ENCODE results near the gene GCN1. TPM values are rescaled to one million over a fixed set of nuclear protein-coding genes. Genes with fewer than 3 reads are reported as not detected.

GCN1 gene
- total RNA-seq, 1 donor from 2014 or later = 173 TPM

- Mint-ChIP-seq H3K27ac (peak overlapping the region; percentile 94), H3K36me3 (ENCODE audit: low read depth) (peaks cover 31% of the 10 kb centered on the region), H3K4me3 (peak overlapping the region; percentile 77), H3K27me3 (ENCODE audit: insufficient read depth) (no peaks in the 10 kb centered on the region), H3K9me3 (no peaks in the 10 kb centered on the region), H3K4me1 (ENCODE audit: low read depth) (peaks cover 73% of the 10 kb centered on the region)
- intact Hi-C loops (cut with micrococcal nuclease) = loop anchor here (1.0 to 10.0 kb wide), 7 partner anchors 32 to 567 kb away; partner anchors contain the start of genes COX6A1 and MLEC
- peak; percentile 26 for DNase-seq (ENCODE audit: low spot score)
These were observed 75.1 kb downstream of the GCN1 start for GRCh38 chr12:120119271-120119973.

DNA sequence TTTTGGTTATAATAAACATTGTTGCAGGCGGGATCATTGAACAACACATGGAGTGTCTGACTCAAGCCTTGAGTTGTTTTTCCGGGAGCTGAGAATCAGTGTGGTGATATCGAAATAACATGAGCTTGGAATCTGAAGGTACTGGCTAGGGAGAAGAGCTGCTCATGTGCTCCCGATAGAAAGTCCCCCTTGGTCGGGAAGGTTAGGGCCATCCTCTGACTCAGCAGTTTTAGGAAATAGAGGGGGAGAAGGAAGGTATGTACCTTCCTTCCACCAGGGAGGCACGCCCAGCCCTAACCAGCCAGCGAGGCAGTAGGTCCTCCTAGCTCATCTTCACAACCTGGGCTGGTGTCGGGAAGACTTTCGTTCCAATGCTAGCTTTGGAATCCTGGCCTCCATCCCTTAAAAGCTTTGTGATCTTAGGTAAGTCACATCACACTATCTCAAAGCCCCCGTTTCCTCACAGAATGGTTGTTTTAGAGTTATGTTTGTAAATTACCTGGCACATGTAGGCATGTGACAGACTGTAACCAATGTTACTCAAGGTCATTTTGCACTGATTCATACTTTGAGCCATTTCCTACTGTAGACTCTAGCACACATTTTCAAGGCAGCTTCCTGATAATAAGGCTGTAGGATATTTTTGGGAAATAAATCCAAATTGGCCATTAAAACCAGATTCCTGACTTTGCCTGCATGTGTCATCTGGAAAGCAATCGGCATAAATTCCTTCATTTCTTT, 76.0 kb downstream of the GCN1 start:
- no peak for DNase-seq (ENCODE audit: low spot score)
- Mint-ChIP-seq H3K9me3 (no peaks in the 10 kb centered on the region), H3K27ac (peak overlapping the region; percentile 94), H3K4me1 (ENCODE audit: low read depth) (peaks cover 68% of the 10 kb centered on the region), H3K36me3 (ENCODE audit: low read depth) (peaks cover 28% of the 10 kb centered on the region), H3K27me3 (ENCODE audit: insufficient read depth) (no peaks in the 10 kb centered on the region), H3K4me3 (peak overlapping the region; percentile 92)
- intact Hi-C loops (cut with micrococcal nuclease) = loop anchor here (1.0 to 10.0 kb wide), 7 partner anchors 31 to 568 kb away; partner anchors contain the start of genes COX6A1 and MLEC

DNA sequence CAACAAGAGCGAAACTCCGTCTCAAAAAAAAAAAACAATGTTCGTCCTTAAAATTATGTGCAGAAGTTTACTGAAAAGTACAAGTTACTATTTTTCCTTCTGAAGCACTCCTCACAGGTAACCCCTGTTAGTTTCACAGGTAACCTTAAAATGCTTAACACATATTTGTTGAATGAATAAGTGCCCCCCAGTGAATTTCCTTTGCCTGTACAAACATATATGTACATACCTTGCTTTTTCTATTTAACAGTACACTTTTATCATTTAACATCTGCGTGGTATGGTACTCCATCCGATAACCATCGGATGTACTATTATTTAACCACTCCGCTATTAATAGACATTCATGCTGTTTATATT, 76.6 kb downstream of the GCN1 start:
- Mint-ChIP-seq H3K9me3 (no peaks in the 10 kb centered on the region), H3K4me1 (ENCODE audit: low read depth) (peaks cover 68% of the 10 kb centered on the region), H3K27ac (peak overlapping the region; percentile 94), H3K36me3 (ENCODE audit: low read depth) (peaks cover 31% of the 10 kb centered on the region), H3K4me3 (peak overlapping the region; percentile 92), H3K27me3 (ENCODE audit: insufficient read depth) (no peaks in the 10 kb centered on the region)
- intact Hi-C loops (cut with micrococcal nuclease) = loop anchor here (2.0 to 10.0 kb wide), 4 partner anchors 134 to 569 kb away; partner anchors contain the start of genes COX6A1 and MLEC
- DNase-seq (ENCODE audit: low spot score) = no peak

GRCh38 chr12:120116792-120117651, 77.5 kb downstream of the GCN1 start:
- peak; percentile 97 for DNase-seq (ENCODE audit: low spot score)
- intact Hi-C loops (cut with micrococcal nuclease) = loop anchor here (1.0 to 10.0 kb wide), 3 partner anchors 84 to 318 kb away; partner anchors contain the start of genes COX6A1 and RPLP0
- Mint-ChIP-seq H3K4me3 (peak overlapping the region; percentile 92), H3K27ac (peak overlapping the region; percentile 94), H3K27me3 (ENCODE audit: insufficient read depth) (no peaks in the 10 kb centered on the region), H3K9me3 (no peaks in the 10 kb centered on the region), H3K36me3 (ENCODE audit: low read depth) (peaks cover 31% of the 10 kb centered on the region), H3K4me1 (ENCODE audit: low read depth) (peaks cover 72% of the 10 kb centered on the region)

DNA sequence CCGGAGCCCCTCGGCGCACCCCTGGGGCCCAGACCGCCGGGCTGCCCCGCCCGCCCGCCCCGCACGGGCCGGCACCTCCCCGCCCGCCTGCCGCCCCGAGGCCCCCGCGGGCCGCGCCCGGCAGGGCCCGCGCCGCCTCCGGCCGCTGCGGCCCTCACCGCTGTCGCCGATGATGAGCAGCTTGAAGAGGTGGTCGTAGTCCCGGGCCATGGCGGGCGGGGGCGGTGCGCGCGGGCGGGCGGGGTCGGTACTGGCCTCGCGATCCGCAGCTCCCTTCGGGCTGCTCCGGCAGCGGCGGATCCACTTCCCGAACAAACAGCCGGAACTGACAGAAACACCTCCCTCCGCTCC, 78.1 kb downstream of the GCN1 start, which contains the start of gene RAB35:
RAB35 (minus strand) TSS at position 313 of the 351 bp plus-strand sequence; CDS start at position 210, 103 bp downstream.
- Mint-ChIP-seq H3K4me3 (peak within 1 kb of the TSS; percentile 99), H3K27ac (peak within 1 kb of the TSS; percentile 94), H3K27me3 (ENCODE audit: insufficient read depth) (no peaks in the 10 kb centered on the region), H3K4me1 (ENCODE audit: low read depth) (peaks cover 71% of the 10 kb centered on the region), H3K9me3 (no peaks in the 10 kb centered on the region), H3K36me3 (ENCODE audit: low read depth) (peaks cover 34% of the 10 kb centered on the region)
- DNase-seq (ENCODE audit: low spot score) = no peak
- intact Hi-C loops (cut with micrococcal nuclease) = loop anchor here (1.0 to 10.0 kb wide), 3 partner anchors 85 to 318 kb away; partner anchors contain the start of genes COX6A1 and RPLP0

- intact Hi-C loops (cut with micrococcal nuclease) = loop anchor here (1.0 to 10.0 kb wide), 3 partner anchors 85 to 319 kb away; partner anchors contain the start of genes COX6A1 and RPLP0
- peak overlapping the region; percentile 99 for H3K4me3 Mint-ChIP-seq
- peak overlapping the region; percentile 90 for H3K27ac Mint-ChIP-seq
- H3K4me1 Mint-ChIP-seq (ENCODE audit: low read depth) = peaks cover 71% of the 10 kb centered on the region
- DNase-seq (ENCODE audit: low spot score) = peak; percentile 14
- no peaks in the 10 kb centered on the region for H3K9me3 Mint-ChIP-seq
- H3K27me3 Mint-ChIP-seq (ENCODE audit: insufficient read depth) = no peaks in the 10 kb centered on the region
- H3K36me3 Mint-ChIP-seq (ENCODE audit: low read depth) = peaks cover 34% of the 10 kb centered on the region
These were observed 78.6 kb downstream of the GCN1 start for GRCh38 chr12:120115692-120116440.

- intact Hi-C loops (cut with micrococcal nuclease) = loop anchor here (5.0 to 10.0 kb wide), 2 partner anchors 137 to 320 kb away; partner anchors contain the start of gene COX6A1
- Mint-ChIP-seq H3K9me3 (no peaks in the 10 kb centered on the region), H3K36me3 (ENCODE audit: low read depth) (peaks cover 35% of the 10 kb centered on the region), H3K27ac (peak overlapping the region; percentile 90), H3K27me3 (ENCODE audit: insufficient read depth) (no peaks in the 10 kb centered on the region), H3K4me3 (peak overlapping the region; percentile 99), H3K4me1 (ENCODE audit: low read depth) (peaks cover 71% of the 10 kb centered on the region)
- no peak for DNase-seq (ENCODE audit: low spot score)
These were observed 79.4 kb downstream of the GCN1 start for GRCh38 chr12:120115066-120115465.

DNA sequence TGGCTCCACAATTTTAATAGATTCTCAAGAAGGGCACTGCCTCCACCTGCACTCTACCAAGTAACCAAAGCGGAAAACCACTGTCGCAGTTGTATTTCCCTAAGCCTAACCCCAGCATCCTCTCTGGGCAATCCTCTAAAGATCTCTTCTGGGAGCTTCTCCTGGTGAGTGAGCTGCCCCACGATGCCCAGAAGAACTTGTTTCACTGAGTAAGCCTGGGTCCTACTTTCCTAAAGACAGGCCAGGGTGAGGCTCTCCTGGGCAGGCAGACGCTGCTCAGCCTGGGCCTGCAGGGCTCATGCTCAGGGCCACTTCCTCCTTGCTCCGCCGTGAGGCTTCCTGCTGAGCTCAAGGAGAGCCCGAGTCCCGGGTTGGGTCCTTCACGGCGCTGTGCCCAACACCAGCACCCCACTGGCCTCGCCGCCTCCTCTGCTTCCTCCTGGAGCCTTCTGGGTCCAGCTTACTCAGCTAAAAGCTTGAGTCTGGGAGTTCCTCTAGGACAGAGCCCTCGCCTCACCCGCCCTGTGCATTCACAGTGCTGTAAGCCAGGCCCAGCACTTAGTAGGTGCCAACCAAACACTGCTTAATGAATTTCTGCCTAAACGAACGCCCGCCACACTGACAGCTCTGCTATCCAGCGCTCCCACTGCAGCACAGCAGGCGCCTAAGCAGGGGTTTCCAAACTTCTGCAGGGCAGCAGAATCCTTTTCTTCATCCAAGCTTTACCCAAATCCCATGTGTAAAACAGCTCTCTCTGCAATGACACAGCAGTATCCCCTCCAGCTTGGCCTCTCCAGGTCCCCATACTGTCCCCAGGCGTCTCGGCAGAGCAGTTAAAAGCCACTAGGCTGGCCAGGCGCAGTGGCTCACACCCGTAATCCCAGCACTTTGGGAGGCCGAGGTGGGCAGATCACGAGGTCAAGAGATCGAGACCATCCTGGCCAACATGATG, 83.7 kb downstream of the GCN1 start:
- intact Hi-C loops (cut with micrococcal nuclease) = loop anchor here (10.0 kb wide), 1 partner anchor 324 kb away; the partner anchor contains the start of gene COX6A1
- peak; percentile 50 for DNase-seq (ENCODE audit: low spot score)
- Mint-ChIP-seq H3K27me3 (ENCODE audit: insufficient read depth) (no peaks in the 10 kb centered on the region), H3K36me3 (ENCODE audit: low read depth) (peaks cover 37% of the 10 kb centered on the region), H3K4me3 (peak overlapping the region; percentile 76), H3K4me1 (ENCODE audit: low read depth) (peaks cover 55% of the 10 kb centered on the region), H3K27ac (peak overlapping the region; percentile 86), H3K9me3 (no peaks in the 10 kb centered on the region)

DNA sequence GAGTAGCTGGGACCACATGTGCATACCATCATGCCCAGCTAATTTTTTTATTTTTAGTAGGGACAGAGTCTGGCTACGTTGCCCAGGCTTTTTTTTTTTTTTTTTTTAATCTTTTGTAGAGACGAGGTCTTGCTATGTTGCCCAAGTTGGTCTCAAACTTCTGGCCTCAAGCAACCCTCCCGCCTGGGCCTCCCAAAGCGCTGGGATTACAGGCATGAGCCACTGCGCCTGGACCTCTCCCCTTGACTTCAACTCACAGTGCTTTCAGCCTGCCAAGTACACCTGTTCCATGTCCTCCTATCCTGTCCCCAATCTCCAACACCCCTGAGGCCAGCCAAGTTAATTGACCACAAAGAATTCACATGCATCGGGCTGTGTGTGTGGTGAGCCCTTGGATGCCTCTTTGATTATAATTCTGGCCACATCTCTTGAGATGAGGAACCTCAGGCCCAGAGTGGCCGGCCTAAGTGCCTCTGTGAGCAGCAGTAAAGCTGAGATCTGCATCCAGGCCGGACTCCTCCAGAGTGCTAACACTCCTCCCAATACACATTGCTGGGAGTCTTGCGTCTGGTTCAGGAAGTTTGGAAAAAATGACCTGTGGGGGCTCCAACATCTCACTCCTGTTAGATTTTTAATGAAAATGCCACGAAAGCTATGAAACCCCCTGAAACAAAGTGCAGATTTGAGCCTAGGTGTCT, 84.8 kb downstream of the GCN1 start:
- no peak for DNase-seq (ENCODE audit: low spot score)
- intact Hi-C loops (cut with micrococcal nuclease) = loop anchor here (10.0 kb wide), 1 partner anchor 325 kb away; the partner anchor contains the start of gene COX6A1
- peaks cover 45% of the 10 kb centered on the region for H3K4me1 Mint-ChIP-seq (ENCODE audit: low read depth)
- no peaks in the 10 kb centered on the region for H3K27me3 Mint-ChIP-seq (ENCODE audit: insufficient read depth)
- no peak overlapping the region for H3K27ac Mint-ChIP-seq
- H3K36me3 Mint-ChIP-seq (ENCODE audit: low read depth) = peaks cover 34% of the 10 kb centered on the region
- H3K4me3 Mint-ChIP-seq = peak overlapping the region; percentile 76
- no peaks in the 10 kb centered on the region for H3K9me3 Mint-ChIP-seq

DNA sequence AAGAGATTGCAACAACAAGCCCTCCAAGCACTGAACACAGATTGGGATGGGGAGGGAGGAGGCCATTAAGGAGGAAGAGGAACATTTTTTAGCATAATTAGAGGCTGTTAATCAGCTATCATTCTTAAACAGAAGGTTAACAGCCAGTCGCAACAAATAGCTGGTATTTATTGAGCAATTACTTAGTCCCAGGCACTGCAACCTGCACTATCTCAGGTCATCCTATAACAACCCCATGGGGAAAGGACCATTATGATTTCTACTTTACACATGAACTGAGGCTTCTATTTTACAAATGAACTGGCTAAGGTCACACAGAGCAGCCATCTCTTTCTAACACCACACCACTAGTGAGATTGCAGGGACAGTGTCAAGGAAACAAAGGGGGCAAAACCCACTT, 88.4 kb downstream of the GCN1 start:
- intact Hi-C loops (cut with micrococcal nuclease) = no loop called here
- no peak overlapping the region for H3K27ac Mint-ChIP-seq
- H3K4me3 Mint-ChIP-seq = no peak overlapping the region
- peaks cover 26% of the 10 kb centered on the region for H3K4me1 Mint-ChIP-seq (ENCODE audit: low read depth)
- H3K27me3 Mint-ChIP-seq (ENCODE audit: insufficient read depth) = no peaks in the 10 kb centered on the region
- H3K9me3 Mint-ChIP-seq = no peaks in the 10 kb centered on the region
- no peak for DNase-seq (ENCODE audit: low spot score)
- peaks cover 36% of the 10 kb centered on the region for H3K36me3 Mint-ChIP-seq (ENCODE audit: low read depth)
